LNCaP clone FGC (cell line): ENCODE results near the gene SLC41A1.

Experiments
- DNase-seq: peaks from one replicate; pipeline ENCODE4 v3.0.0-alpha.2; 2011; ENCODE audit warnings: low read depth
- H3K4me3 ChIP-seq: 2 replicates; pipeline ENCODE4 v1.5.1; 2011; ENCODE audit warnings: mild to moderate bottlenecking, low read depth, low read length, control low read depth
- CTCF ChIP-seq: IDR thresholded peaks from 2 replicates; pipeline ENCODE4 v1.5.1; 2012; ENCODE audit warnings: mild to moderate bottlenecking; ENCODE audit not compliant: control insufficient read depth, insufficient read depth; ENCODE audit errors: extremely low read depth

Gene SLC41A1

DNA sequence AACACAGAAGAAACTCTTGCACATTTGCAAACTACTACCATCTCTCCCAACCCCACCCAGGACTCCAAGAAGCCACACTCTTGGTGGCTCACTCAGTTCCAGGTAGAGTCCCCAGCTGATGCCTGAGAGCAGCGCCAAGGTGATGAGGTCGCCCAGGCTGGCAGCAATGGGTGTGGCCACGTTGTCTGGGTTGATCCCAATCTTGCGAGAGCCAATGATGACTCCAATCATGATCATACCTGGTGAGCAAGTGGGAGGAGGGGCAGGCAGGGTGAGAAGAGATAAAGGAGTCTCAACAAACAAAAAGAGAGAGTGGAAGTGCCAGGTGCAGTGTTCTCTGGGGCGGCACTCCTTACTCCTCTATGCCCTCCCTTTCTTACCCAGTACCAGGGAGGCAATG is 14.4 kb downstream of the SLC41A1 start:
- no peak overlapping the region for H3K4me3 ChIP-seq
- TF ChIP-seq CTCF = no peak
- DNase-seq = peak; percentile 57

- no peak overlapping the region for H3K4me3 ChIP-seq
- no peak for TF ChIP-seq CTCF
- DNase-seq = no peak
Observed at GRCh38 chr1:205797168-205797567, 15.8 kb downstream of the SLC41A1 start.

GRCh38 chr1:205794011-205794730 is 18.8 kb downstream of the SLC41A1 start:
- no peak overlapping the region for H3K4me3 ChIP-seq
- DNase-seq = no peak
- TF ChIP-seq CTCF = no peak

DNA sequence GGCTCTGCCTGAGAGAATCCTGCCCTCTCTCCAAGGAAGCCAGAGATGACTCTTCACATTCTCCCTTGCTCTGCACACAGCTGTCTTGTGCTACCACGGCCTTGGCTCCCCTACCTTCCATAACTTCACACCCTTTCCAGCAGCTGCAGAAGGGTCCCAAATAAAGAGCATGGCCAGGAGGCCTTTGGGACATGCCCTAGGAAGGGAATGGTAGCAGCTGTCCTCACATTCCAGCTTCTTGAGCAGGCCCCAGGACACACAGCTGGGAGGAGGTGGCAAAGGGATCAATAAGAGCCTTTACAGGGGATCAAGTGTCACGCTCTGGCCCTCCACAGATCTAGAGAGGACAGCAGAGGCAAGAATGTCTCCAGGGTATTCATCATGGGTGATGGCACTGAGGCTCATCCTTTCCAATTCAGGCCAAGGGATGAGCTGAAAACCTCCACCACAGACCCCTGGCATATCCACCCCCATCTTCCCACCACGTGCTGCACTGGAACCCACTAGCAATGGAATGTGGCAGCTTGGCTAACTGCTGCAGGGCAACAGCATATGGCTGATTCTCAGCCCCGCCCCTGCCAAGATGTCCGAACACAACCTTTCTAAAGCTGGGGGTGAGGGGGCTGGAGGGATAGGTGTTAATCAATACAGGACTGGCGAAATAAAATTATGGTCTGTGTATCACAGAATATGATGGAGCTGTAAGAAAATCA is 19.9 kb downstream of the SLC41A1 start:
- no peak for TF ChIP-seq CTCF
- DNase-seq = no peak
- H3K4me3 ChIP-seq = no peak overlapping the region

DNA sequence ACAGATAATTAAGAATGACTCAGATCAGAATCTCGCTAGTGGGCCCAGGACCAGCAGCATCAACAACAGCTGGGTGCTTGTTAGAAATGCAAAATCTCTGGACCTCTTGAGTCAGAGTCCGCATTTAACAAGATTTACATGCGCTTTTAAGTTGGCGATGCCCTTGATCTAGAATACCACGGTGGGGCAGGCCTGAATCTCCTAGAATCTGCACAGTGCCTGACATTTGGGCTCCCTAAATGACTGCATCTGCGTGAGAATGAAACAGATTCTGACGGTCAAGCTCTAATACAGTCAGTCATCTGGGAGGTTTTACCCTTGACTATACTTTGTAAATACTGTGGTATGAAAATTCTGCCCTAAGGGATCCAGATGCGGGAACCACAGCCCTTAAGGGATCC is 20.5 kb downstream of the SLC41A1 start:
- H3K4me3 ChIP-seq = no peak overlapping the region
- TF ChIP-seq CTCF = no peak
- no peak for DNase-seq

DNA sequence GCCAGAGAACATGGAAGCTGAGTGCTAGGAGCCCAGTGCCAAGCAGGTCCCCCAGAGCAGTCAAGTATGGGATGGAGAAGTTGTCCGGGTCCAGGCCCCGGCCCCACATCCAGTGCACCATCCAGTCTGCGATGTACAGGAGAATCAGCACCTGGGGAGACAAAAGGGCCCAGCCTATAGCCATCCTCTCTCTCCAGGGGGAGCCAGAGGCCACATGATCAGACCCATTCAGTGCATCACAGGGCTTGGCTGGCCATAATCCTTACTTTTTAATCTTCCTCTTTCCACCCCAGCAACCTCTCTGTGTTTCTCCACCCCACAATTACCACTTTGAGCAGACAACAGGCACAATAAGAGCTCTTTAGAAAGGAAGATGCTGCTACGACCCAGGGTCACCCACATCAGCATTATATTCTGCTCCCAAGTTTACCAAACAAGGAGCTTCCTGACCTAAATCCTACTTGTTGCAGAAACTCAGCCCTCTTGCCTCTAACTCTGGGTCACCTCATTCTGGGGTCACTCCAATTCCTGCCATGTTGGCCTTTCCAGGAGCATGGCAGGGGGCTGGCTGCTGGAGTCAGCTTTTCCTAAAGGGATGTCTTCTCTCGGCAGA is 21.3 kb downstream of the SLC41A1 start:
- no peak for DNase-seq
- TF ChIP-seq CTCF = peak; percentile 85

More for the DNA sequence above, 21.3 kb downstream of the SLC41A1 start:
- H3K4me3 ChIP-seq = no peak overlapping the region
